ENCODE measurements around the gene OSGIN1. TPM values are rescaled to one million over a fixed set of nuclear protein-coding genes. Genes with fewer than 3 reads are reported as not detected.

The OSGIN1 gene
- total RNA-seq, 1 experiment from 2014 or later, result 3.7 TPM

DNA sequence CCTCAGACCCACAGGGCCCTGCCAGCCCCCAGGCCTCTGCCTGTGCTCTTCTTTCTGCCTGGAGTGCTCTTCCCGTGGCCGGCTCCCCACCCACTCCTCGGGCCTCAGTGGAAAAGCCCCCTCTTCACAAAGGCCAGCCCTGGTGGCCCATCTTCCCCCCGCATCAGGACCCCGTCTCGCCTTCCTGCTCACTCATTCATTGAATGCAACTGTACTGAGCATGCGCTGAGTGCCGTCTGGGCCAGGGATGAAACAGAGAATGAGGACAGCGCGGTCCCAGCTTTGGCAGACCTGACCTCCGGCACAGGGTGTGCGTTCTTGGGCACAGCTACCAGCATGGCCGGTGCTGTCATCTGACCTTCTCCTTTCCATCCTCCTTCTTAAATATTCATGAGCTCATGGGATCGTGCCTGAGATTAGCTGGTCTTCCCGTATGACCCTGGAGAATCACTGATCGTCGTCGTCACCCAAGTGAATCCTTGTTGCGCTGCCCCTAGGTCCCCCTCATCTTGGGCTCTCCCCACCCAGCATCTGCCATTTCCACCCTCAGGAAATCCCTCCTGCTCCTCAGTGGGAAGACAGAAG lies 16.4 kb upstream of the OSGIN1 start:
- Mint-ChIP-seq H3K9me3 (ENCODE audit: unreplicated experiment) (no peaks in the 10 kb centered on the region), H3K27me3 (ENCODE audit: insufficient read depth, unreplicated experiment) (peaks cover 16% of the 10 kb centered on the region), H3K4me1 (ENCODE audit: insufficient read depth, unreplicated experiment) (no peaks in the 10 kb centered on the region), H3K36me3 (ENCODE audit: insufficient read depth, unreplicated experiment) (no peaks in the 10 kb centered on the region), H3K4me3 (ENCODE audit: unreplicated experiment) (no peak overlapping the region), H3K27ac (ENCODE audit: low read depth, unreplicated experiment) (no peak overlapping the region)
- intact Hi-C loops (cut with micrococcal nuclease), result no loop called here
- POLR2A ChIA-PET, result interaction anchor here (1.0 kb wide), 1 partner anchor 10 kb away, joined by 4 read pairs; no protein-coding TSS in a partner anchor
- BruUV-seq (replicated peaks), result no TSS peak
- no peak for DNase-seq (ENCODE audit: unreplicated experiment)
- CTCF ChIA-PET, result interaction anchor here (0.6 to 3.9 kb wide), 4 partner anchors 10 to 274 kb away, joined by 3 to 21 read pairs (median 3); no protein-coding TSS in a partner anchor
- TF ChIP-seq, protein P1, sequence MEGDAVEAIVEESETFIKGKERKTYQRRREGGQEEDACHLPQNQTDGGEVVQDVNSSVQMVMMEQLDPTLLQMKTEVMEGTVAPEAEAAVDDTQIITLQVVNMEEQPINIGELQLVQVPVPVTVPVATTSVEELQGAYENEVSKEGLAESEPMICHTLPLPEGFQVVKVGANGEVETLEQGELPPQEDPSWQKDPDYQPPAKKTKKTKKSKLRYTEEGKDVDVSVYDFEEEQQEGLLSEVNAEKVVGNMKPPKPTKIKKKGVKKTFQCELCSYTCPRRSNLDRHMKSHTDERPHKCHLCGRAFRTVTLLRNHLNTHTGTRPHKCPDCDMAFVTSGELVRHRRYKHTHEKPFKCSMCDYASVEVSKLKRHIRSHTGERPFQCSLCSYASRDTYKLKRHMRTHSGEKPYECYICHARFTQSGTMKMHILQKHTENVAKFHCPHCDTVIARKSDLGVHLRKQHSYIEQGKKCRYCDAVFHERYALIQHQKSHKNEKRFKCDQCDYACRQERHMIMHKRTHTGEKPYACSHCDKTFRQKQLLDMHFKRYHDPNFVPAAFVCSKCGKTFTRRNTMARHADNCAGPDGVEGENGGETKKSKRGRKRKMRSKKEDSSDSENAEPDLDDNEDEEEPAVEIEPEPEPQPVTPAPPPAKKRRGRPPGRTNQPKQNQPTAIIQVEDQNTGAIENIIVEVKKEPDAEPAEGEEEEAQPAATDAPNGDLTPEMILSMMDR (IDR thresholded peaks at IDR 0.05; ENCODE audit: unreplicated experiment), result no peak

DNA sequence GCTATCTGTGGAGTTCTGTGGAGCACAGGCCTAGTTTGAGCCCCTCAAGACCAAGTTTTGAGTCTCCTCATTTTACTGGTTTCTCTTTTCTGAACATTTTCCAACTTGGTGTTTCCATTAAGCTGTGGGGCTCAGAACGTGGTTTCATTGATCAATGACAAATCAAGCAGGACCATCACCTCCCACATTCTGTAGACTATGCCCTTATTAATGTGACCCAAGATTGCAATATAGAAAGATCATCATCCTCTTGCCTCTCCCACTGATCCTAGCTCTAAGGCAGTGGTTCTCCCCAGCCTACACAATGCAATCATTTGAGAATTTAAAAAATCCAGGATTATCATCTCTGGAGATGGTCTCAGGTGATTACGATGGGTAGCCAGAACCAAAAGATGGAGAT lies 15.8 kb upstream of the OSGIN1 start:
- TF ChIP-seq, protein P1 (IDR thresholded peaks at IDR 0.05; ENCODE audit: unreplicated experiment), result no peak
- Mint-ChIP-seq H3K27me3 (ENCODE audit: insufficient read depth, unreplicated experiment) (peaks cover 16% of the 10 kb centered on the region), H3K9me3 (ENCODE audit: unreplicated experiment) (no peaks in the 10 kb centered on the region), H3K4me1 (ENCODE audit: insufficient read depth, unreplicated experiment) (no peaks in the 10 kb centered on the region), H3K4me3 (ENCODE audit: unreplicated experiment) (no peak overlapping the region), H3K27ac (ENCODE audit: low read depth, unreplicated experiment) (no peak overlapping the region), H3K36me3 (ENCODE audit: insufficient read depth, unreplicated experiment) (no peaks in the 10 kb centered on the region)
- intact Hi-C loops (cut with micrococcal nuclease), result no loop called here
- POLR2A ChIA-PET, result interaction anchor here (1.0 kb wide), 1 partner anchor 10 kb away, joined by 4 read pairs; no protein-coding TSS in a partner anchor
- DNase-seq (ENCODE audit: unreplicated experiment), result no peak
- CTCF ChIA-PET, result interaction anchor here (0.9 to 3.9 kb wide), 3 partner anchors 10 to 16 kb away, joined by 3 to 21 read pairs (median 3); no protein-coding TSS in a partner anchor
- no TSS peak for BruUV-seq (replicated peaks)

DNA sequence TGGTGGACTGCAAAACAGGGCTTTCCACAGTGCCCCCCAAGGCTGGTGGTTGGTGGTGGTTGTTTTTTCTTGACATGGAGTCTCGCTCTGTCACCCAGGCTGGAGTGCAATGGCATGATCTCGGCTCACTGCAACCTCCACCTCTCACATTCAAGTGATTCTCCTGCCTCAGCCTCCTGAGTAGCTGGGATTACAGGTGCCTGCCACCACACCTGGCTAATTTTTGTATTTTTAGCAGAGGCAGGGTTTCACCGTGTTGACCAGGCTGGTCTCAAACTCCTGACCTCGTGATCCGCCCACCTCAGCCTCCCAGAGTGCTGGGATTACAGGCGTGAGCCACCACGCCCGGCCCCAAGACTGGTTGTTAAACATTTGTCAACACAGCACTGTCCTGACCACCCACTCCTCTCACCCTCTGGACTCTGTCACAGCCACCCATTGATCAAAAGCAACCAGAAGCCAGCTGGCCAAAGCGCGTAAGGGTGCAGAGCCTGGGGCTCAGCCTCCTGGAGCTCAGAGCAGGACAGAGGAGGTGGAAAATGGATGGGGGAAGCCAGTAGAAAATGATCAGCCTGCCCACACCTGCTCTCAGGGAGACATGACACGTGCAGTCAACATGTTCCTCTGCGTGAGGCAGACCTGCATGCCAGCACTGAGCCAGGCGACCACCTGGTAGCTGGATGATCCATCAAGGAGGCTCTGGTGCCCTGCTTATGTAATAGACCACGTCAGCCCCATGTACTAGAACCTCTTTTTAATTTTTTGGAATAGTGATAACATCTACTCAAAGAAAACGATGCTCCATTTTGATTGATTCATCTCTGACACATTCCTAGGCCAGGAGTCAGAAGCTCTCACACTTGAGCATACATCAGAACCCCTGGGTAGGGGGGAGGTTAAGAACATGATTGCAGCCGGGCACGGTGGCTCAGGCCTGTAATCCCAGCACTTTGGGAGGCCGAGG lies 14.8 kb upstream of the OSGIN1 start:
- H3K36me3 Mint-ChIP-seq (ENCODE audit: insufficient read depth, unreplicated experiment), result no peaks in the 10 kb centered on the region
- BruUV-seq (replicated peaks), result no TSS peak
- H3K9me3 Mint-ChIP-seq (ENCODE audit: unreplicated experiment), result no peaks in the 10 kb centered on the region
- intact Hi-C loops (cut with micrococcal nuclease), result no loop called here
- no peak for DNase-seq (ENCODE audit: unreplicated experiment)
- H3K4me1 Mint-ChIP-seq (ENCODE audit: insufficient read depth, unreplicated experiment), result no peaks in the 10 kb centered on the region
- no peak overlapping the region for H3K4me3 Mint-ChIP-seq (ENCODE audit: unreplicated experiment)
- POLR2A ChIA-PET, result interaction anchor here (0.6 to 1.0 kb wide), 2 partner anchors 11 to 181 kb away, joined by 3 to 4 read pairs; no protein-coding TSS in a partner anchor
- peaks cover 16% of the 10 kb centered on the region for H3K27me3 Mint-ChIP-seq (ENCODE audit: insufficient read depth, unreplicated experiment)
- no peak overlapping the region for H3K27ac Mint-ChIP-seq (ENCODE audit: low read depth, unreplicated experiment)
- CTCF ChIA-PET, result interaction anchor here (0.6 to 3.9 kb wide), 4 partner anchors 9 to 52 kb away, joined by 3 to 21 read pairs (median 4); no protein-coding TSS in a partner anchor
- TF ChIP-seq, protein P1 (IDR thresholded peaks at IDR 0.05; ENCODE audit: unreplicated experiment), result no peak
